HEK293 (cell line): ENCODE measurements around the gene ROM1.
A peak's percentile ranks its signal among the peaks of the same experiment; 100 is the strongest.

Source experiments
- CTCF ChIA-PET: fragments of 350-600 bp; formaldehyde crosslinking; extraction: SDS; loops from one replicate; lab custom pipeline; 2021; ENCODE audit warnings: antibody characterized with exemption; lab: Yijun Ruan, JAX
- POLR2A ChIA-PET: fragments of 300-600 bp; formaldehyde crosslinking; extraction: SDS; loops from one replicate; lab custom pipeline; 2020; ENCODE audit warnings: antibody characterized with exemption, inconsistent platforms; lab: Yijun Ruan, JAX
- H3K27ac ChIP-seq: fragments of 200-500 bp; sonication (Bioruptor generic); 2 replicates; pipeline ENCODE4 v1.5.1; 2014; ENCODE audit warnings: low read depth, low read length, control low read depth, inconsistent platforms; ENCODE audit errors: extremely low read depth
- H3K36me3 ChIP-seq, 2 experiments: fragments of 200-500 bp in 1 of 2; sonication (Bioruptor generic) in 1 of 2; 1 replicate in 1 of 2; 2 replicates in 1 of 2; pipeline ENCODE4 v1.5.1; 2014 to 2017; ENCODE audit warnings: inconsistent platforms in 2 of 2, low read length in 2 of 2; ENCODE audit not compliant: control insufficient read depth in 2 of 2, insufficient read depth in 1 of 2
- H3K4me1 ChIP-seq: fragments of 200-500 bp; sonication (Bioruptor generic); 2 replicates; pipeline ENCODE4 v1.5.1; 2014; ENCODE audit warnings: mild to moderate bottlenecking, low read length, inconsistent platforms; ENCODE audit not compliant: control insufficient read depth, insufficient read depth
- H3K4me3 ChIP-seq: 2 replicates; pipeline ENCODE4 v1.5.1; 2011; ENCODE audit warnings: low read depth, mild to moderate bottlenecking, control low read depth, low read length, moderate library complexity
- H3K9me3 ChIP-seq: fragments of 200-500 bp; sonication (Bioruptor generic); 2 replicates; pipeline ENCODE4 v1.5.1; 2014; ENCODE audit warnings: low read depth, low read length, inconsistent platforms; ENCODE audit not compliant: control insufficient read depth, insufficient read depth
- GLIS1 ChIP-seq: fragments of 450-650 bp; formaldehyde crosslinking; IDR thresholded peaks from 2 replicates; pipeline ENCODE4 v1.5.1; 2016; ENCODE audit warnings: missing biosample characterization, missing genetic modification characterization
- GLIS2 ChIP-seq: fragments of 450-650 bp; formaldehyde crosslinking; IDR thresholded peaks from 2 replicates; pipeline ENCODE4 v1.5.1; 2016; ENCODE audit warnings: missing biosample characterization, missing genetic modification characterization
- IKZF3 ChIP-seq: fragments of 450-650 bp; IDR thresholded peaks from 2 replicates; pipeline ENCODE4 v1.5.0; 2018; ENCODE audit warnings: missing biosample characterization, mild to moderate bottlenecking, missing genetic modification characterization, moderate library complexity
- MZF1 ChIP-seq: fragments of 450-650 bp; formaldehyde crosslinking; IDR thresholded peaks from 2 replicates; pipeline ENCODE4 v1.5.1; 2017; ENCODE audit warnings: missing biosample characterization, missing genetic modification characterization, borderline replicate concordance
- OSR2 ChIP-seq: fragments of 450-650 bp; formaldehyde crosslinking; IDR thresholded peaks from 2 replicates; pipeline ENCODE4 v1.5.1; 2016; ENCODE audit warnings: missing biosample characterization, missing genetic modification characterization
- PATZ1 ChIP-seq: fragments of 450-650 bp; formaldehyde crosslinking; IDR thresholded peaks from 2 replicates; pipeline ENCODE4 v1.5.1; 2016; ENCODE audit warnings: missing biosample characterization, missing genetic modification characterization
- PRDM1 ChIP-seq: fragments of 450-650 bp; formaldehyde crosslinking; IDR thresholded peaks from 2 replicates; pipeline ENCODE4; 2016; ENCODE audit warnings: missing biosample characterization, missing genetic modification characterization
- ZBTB10 ChIP-seq: fragments of 450-650 bp; formaldehyde crosslinking; IDR thresholded peaks from 2 replicates; pipeline ENCODE4 v1.5.1; 2016; ENCODE audit warnings: missing biosample characterization, missing genetic modification characterization
- ZBTB20 ChIP-seq: fragments of 450-650 bp; formaldehyde crosslinking; IDR thresholded peaks from 2 replicates; pipeline ENCODE4 v1.5.1; 2016; ENCODE audit warnings: missing biosample characterization, missing genetic modification characterization
- ZBTB48 ChIP-seq: fragments of 450-650 bp; formaldehyde crosslinking; IDR thresholded peaks from 2 replicates; pipeline ENCODE4 v1.5.1; 2016; ENCODE audit warnings: missing biosample characterization, missing genetic modification characterization
- ZBTB8A ChIP-seq: fragments of 450-650 bp; formaldehyde crosslinking; IDR thresholded peaks from 2 replicates; pipeline ENCODE4 v1.5.1; 2016; ENCODE audit warnings: missing biosample characterization, missing genetic modification characterization
- ZEB2 ChIP-seq: fragments of 450-650 bp; formaldehyde crosslinking; IDR thresholded peaks from 2 replicates; pipeline ENCODE4 v1.5.1; 2016; ENCODE audit warnings: missing biosample characterization, missing genetic modification characterization
- ZNF16 ChIP-seq: fragments of 450-650 bp; formaldehyde crosslinking; IDR thresholded peaks from 2 replicates; pipeline ENCODE4 v1.5.1; 2016; ENCODE audit warnings: low read depth, missing biosample characterization, missing genetic modification characterization
- ZNF174 ChIP-seq: fragments of 450-650 bp; formaldehyde crosslinking; IDR thresholded peaks from 2 replicates; pipeline ENCODE4 v1.5.0; 2017; ENCODE audit warnings: missing biosample characterization, mild to moderate bottlenecking, missing genetic modification characterization
- ZNF2 ChIP-seq: fragments of 450-650 bp; formaldehyde crosslinking; IDR thresholded peaks from 2 replicates; pipeline ENCODE4 v1.5.1; 2016; ENCODE audit warnings: missing biosample characterization, missing genetic modification characterization
- ZNF280C ChIP-seq: fragments of 450-650 bp; formaldehyde crosslinking; IDR thresholded peaks from 2 replicates; pipeline ENCODE4 v1.5.1; 2016; ENCODE audit warnings: missing biosample characterization, missing genetic modification characterization
- ZNF335 ChIP-seq: fragments of 450-650 bp; formaldehyde crosslinking; conservative IDR thresholded peaks from 2 replicates; pipeline ENCODE4 v1.5.1; 2016; ENCODE audit warnings: missing biosample characterization, missing genetic modification characterization
- ZNF398 ChIP-seq: fragments of 450-650 bp; formaldehyde crosslinking; IDR thresholded peaks from 2 replicates; pipeline ENCODE4 v1.5.1; 2017; ENCODE audit warnings: missing biosample characterization, missing genetic modification characterization
- ZNF416 ChIP-seq: fragments of 450-650 bp; formaldehyde crosslinking; IDR thresholded peaks from 2 replicates; pipeline ENCODE4 v1.5.1; 2016; ENCODE audit warnings: missing biosample characterization, missing genetic modification characterization
- ZNF501 ChIP-seq: fragments of 450-650 bp; formaldehyde crosslinking; IDR thresholded peaks from 2 replicates; pipeline ENCODE4 v1.5.1; 2016; ENCODE audit warnings: missing biosample characterization, missing genetic modification characterization
- ZNF560 ChIP-seq: fragments of 450-650 bp; formaldehyde crosslinking; IDR thresholded peaks from 2 replicates; pipeline ENCODE4 v1.5.1; 2017; ENCODE audit warnings: missing biosample characterization, missing genetic modification characterization, borderline replicate concordance
- ZNF596 ChIP-seq: fragments of 450-650 bp; IDR thresholded peaks from 2 replicates; pipeline ENCODE4 v1.5.0; 2018; ENCODE audit warnings: missing biosample characterization, mild to moderate bottlenecking, missing genetic modification characterization, moderate library complexity
- ZNF600 ChIP-seq: fragments of 450-650 bp; formaldehyde crosslinking; IDR thresholded peaks from 2 replicates; pipeline ENCODE4 v1.5.1; 2016; ENCODE audit warnings: missing biosample characterization, missing genetic modification characterization
- ZNF629 ChIP-seq: fragments of 450-650 bp; formaldehyde crosslinking; IDR thresholded peaks from 2 replicates; pipeline ENCODE4 v1.5.1; 2017; ENCODE audit warnings: missing biosample characterization, missing genetic modification characterization
- ZNF664 ChIP-seq: fragments of 450-650 bp; formaldehyde crosslinking; IDR thresholded peaks from 2 replicates; pipeline ENCODE4 v1.5.1; 2016; ENCODE audit warnings: missing biosample characterization, missing genetic modification characterization
- ZNF747 ChIP-seq: fragments of 450-650 bp; formaldehyde crosslinking; IDR thresholded peaks from 2 replicates; pipeline ENCODE4 v1.5.1; 2016; ENCODE audit warnings: missing biosample characterization, missing genetic modification characterization
- ZNF776 ChIP-seq: fragments of 450-650 bp; formaldehyde crosslinking; IDR thresholded peaks from 2 replicates; pipeline ENCODE4 v1.5.0; 2017; ENCODE audit warnings: missing biosample characterization, missing genetic modification characterization, borderline replicate concordance
- ZSCAN4 ChIP-seq: fragments of 450-650 bp; formaldehyde crosslinking; IDR thresholded peaks from 2 replicates; pipeline ENCODE4 v1.5.1; 2017; ENCODE audit warnings: missing biosample characterization, missing genetic modification characterization
- ZXDB ChIP-seq: fragments of 450-650 bp; formaldehyde crosslinking; IDR thresholded peaks from 2 replicates; pipeline ENCODE4 v1.5.1; 2016; ENCODE audit warnings: missing biosample characterization, missing genetic modification characterization

ROM1 gene

GRCh38 chr11:62611705-62612365, 1.2 kb upstream of the ROM1 start:
- Histone ChIP-seq H3K4me3 (peak overlapping the region; percentile 55), H3K27ac (peak overlapping the region; percentile 64), H3K9me3 (no peaks in the 10 kb centered on the region), H3K4me1 (no peaks in the 10 kb centered on the region), H3K36me3 (peaks cover 0 to 50% of the 10 kb centered on the region in 2 experiments; a peak in 1 of 3 replicates)
- ChIA-PET POLR2A (interaction anchor here (0.6 to 4.1 kb wide), 12 partner anchors 10 to 243 kb away, joined by 3 to 31 read pairs (median 5); partner anchors contain the start of genes B3GAT3, C11orf98, CSKMT and EEF1G), CTCF (interaction anchor here (0.5 to 3.2 kb wide), 26 partner anchors 8 to 1438 kb away, joined by 3 to 19 read pairs (median 4); partner anchors contain the start of genes B3GAT3, C11orf98, CSKMT and MTA2)
- TF ChIP-seq IKZF3 (tag by site-specific recombination) (no peak), ZNF629 (tag by site-specific recombination) (peak; percentile 17; the same call in 1 of the 2 replicates), PRDM1 (tag by site-specific recombination) (0 out of 2 replicates have a peak, but pooled peaks have one; percentile 12), ZNF280C (tag by site-specific recombination) (no peak), ZNF600 (tag by site-specific recombination) (peak; percentile 36), ZNF560 (tag by site-specific recombination) (no peak), ZBTB48 (tag by site-specific recombination) (0 out of 2 replicates have a peak, but pooled peaks have one; percentile 42), ZNF776 (tag by site-specific recombination) (no peak), MZF1 (no peak), ZSCAN4 (tag by site-specific recombination) (no peak), ZBTB10 (tag by site-specific recombination) (peak; percentile 68; the same call in 1 of the 2 replicates), ZNF501 (no peak), ZBTB20 (tag by site-specific recombination) (peak; percentile 64; the same call in 1 of the 2 replicates), ZNF2 (tag by site-specific recombination) (no peak), ZXDB (tag by site-specific recombination) (peak; percentile 60; the same call in 1 of the 2 replicates), ZNF416 (tag by site-specific recombination) (no peak), ZNF596 (tag by site-specific recombination) (no peak), PATZ1 (tag by site-specific recombination) (peak; percentile 76), ZNF747 (tag by site-specific recombination) (no peak), ZNF174 (no peak), GLIS2 (tag by site-specific recombination) (peak; percentile 81), OSR2 (tag by site-specific recombination) (no peak), ZNF16 (tag by site-specific recombination) (peak; percentile 92), ZEB2 (0 out of 2 replicates have a peak, but pooled peaks have one; percentile 55), GLIS1 (tag by site-specific recombination) (peak; percentile 65), ZNF335 (tag by site-specific recombination) (peak; percentile 87), ZNF664 (tag by site-specific recombination) (no peak), ZNF398 (tag by site-specific recombination) (peak; percentile 65), ZBTB8A (tag by site-specific recombination) (peak; percentile 69)
